HepG2 (cell line): ENCODE data around the gene GGA2. TPM values are rescaled to one million over a fixed set of nuclear protein-coding genes. Genes with fewer than 3 reads are reported as not detected.

ENCODE experiments used
- JARID2 ChIP-seq: sonication (generic); formaldehyde crosslinking; IDR thresholded peaks from 2 replicates; pipeline ENCODE4 v1.8.1; 2023; ENCODE audit warnings: missing genetic modification reagents, inconsistent platforms; ENCODE audit not compliant: insufficient replicate concordance
- NFE2L1 ChIP-seq: sonication (generic); formaldehyde crosslinking; IDR thresholded peaks from 2 replicates; pipeline ENCODE4 v1.4.0; 2020; ENCODE audit warnings: missing genetic modification reagents, mild to moderate bottlenecking, borderline replicate concordance
- SMARCC2 ChIP-seq: fragments of 450-650 bp; IDR thresholded peaks from 2 replicates; pipeline ENCODE4 v1.6.1; 2017; ENCODE audit warnings: antibody characterized with exemption, mild to moderate bottlenecking
- SOX5 ChIP-seq: IDR thresholded peaks from 2 replicates; pipeline ENCODE4 v1.6.1; 2016; ENCODE audit warnings: borderline replicate concordance
- ZNF318 ChIP-seq: sonication (generic); formaldehyde crosslinking; IDR thresholded peaks from 2 replicates; pipeline ENCODE4 v1.4.0; 2020; ENCODE audit warnings: mild to moderate bottlenecking, missing genetic modification reagents
- ZNF343 ChIP-seq: sonication (generic); formaldehyde crosslinking; IDR thresholded peaks from 2 replicates; pipeline ENCODE4 v1.4.0; 2020; ENCODE audit warnings: mild to moderate bottlenecking, missing genetic modification reagents
- polyA plus RNA-seq, 8 experiments: library from polyadenylated mRNA; depleted of rRNA in 3 of 8; stranded (reverse) in 7 of 8; unstranded in 1 of 8; fragments of >200 nt; fragmentation: Illumina TruSeq in 4 of 8; extraction: Trizol in 4 of 8; gene quantifications; 2 replicates each; pipeline versions ENCODE4 v1.2.1 to v1.2.3, GENCODE V29; 2011 to 2016; ENCODE audit warnings: low read depth in 4 of 8, missing spikeins in 1 of 8, mixed read lengths in 1 of 8; ENCODE audit not compliant: insufficient read depth in 1 of 8
- total RNA-seq, 5 experiments: library from RNA; depleted of rRNA; stranded (reverse); fragments of >200 nt; fragmentation: Illumina TruSeq; extraction: Trizol; gene quantifications; 2 replicates each; pipeline ENCODE4 v1.2.3, GENCODE V29; 2016; ENCODE audit warnings: low read depth in 1 of 5

The GGA2 gene
- total and polyA plus RNA-seq, 2 of the 13 experiments (the other 11 are each of a cell fraction or from before 2014, with no cell fraction given) = 51.5 to 69.8 TPM

DNA sequence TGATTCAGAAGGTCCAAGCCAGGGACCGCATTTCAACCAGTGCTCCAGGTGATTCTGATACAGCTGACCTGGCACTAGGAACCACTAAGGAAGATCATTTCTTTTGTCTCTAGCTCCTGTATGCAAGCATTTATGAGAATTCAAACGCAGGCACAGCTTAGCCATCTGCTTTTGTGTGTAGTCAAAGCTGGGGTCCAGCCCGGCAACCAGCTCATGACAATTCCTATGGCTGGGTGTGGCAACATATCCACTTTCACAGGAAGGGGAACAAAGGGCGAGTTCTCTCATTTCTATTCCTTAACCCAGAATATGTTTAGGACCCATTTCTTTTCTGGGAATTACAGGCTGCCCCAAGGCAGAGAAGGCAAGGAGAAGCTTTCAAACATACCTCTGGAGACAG lies 30.0 kb downstream of the GGA2 start (continued):
- no peak for TF ChIP-seq ZNF318 (CRISPR knock-in tag)
- no peak for TF ChIP-seq SMARCC2
- no peak for TF ChIP-seq JARID2 (CRISPR knock-in tag)
- no peak for TF ChIP-seq SOX5 (CRISPR knock-in tag)
- TF ChIP-seq NFE2L1 (CRISPR knock-in tag) = no peak
- no peak for TF ChIP-seq ZNF343 (CRISPR knock-in tag)
